Large intestine (tissue), 12 donors: Measurements from ENCODE around the gene ZBTB40. TPM values are rescaled to one million over a fixed set of nuclear protein-coding genes. Genes with fewer than 3 reads are reported as not detected.

ENCODE experiments used
- DNase-seq, 2 donors: peaks; one replicate each; pipeline versions ENCODE4 v3.0.0 to v3.0.0-alpha.2; 2013
- H3K27ac ChIP-seq: one replicate; pipeline ENCODE4 v1.5.1; 2013; ENCODE audit warnings: low read length
- H3K27me3 ChIP-seq: 2 replicates; pipeline ENCODE4 v1.6.1; 2013; ENCODE audit warnings: low read length; ENCODE audit not compliant: control insufficient read depth, insufficient read depth
- H3K36me3 ChIP-seq: 2 replicates; pipeline ENCODE4 v1.6.1; 2013; ENCODE audit warnings: low read length; ENCODE audit not compliant: control insufficient read depth, insufficient read depth
- H3K4me1 ChIP-seq: one replicate; pipeline ENCODE4 v1.6.1; 2013; ENCODE audit warnings: low read length; ENCODE audit not compliant: control insufficient read depth, insufficient read depth
- H3K4me3 ChIP-seq: one replicate; pipeline ENCODE4 v1.5.1; 2013; ENCODE audit warnings: low read length
- H3K9me3 ChIP-seq: one replicate; pipeline ENCODE4 v1.6.1; 2013; ENCODE audit warnings: mild to moderate bottlenecking, low read depth, low read length, moderate library complexity; ENCODE audit not compliant: control insufficient read depth
- WGBS: methylation state at CpG from one replicate; pipeline ENCODE4 v1.1.5; 2013; ENCODE audit warnings: low lambda C conversion rate; ENCODE audit not compliant: insufficient coverage; 5-methylcytosine and 5-hydroxymethylcytosine counted together
- long read RNA-seq, 11 donors: transcript quantifications; one replicate each; lab custom pipeline, GENCODE V29; 2026
- polyA plus RNA-seq: library from polyadenylated mRNA; unstranded; fragments of 120-200 nt; gene quantifications from one replicate; pipeline ENCODE4 v1.2.1, GENCODE V29; 2013

ZBTB40 gene, protein sequence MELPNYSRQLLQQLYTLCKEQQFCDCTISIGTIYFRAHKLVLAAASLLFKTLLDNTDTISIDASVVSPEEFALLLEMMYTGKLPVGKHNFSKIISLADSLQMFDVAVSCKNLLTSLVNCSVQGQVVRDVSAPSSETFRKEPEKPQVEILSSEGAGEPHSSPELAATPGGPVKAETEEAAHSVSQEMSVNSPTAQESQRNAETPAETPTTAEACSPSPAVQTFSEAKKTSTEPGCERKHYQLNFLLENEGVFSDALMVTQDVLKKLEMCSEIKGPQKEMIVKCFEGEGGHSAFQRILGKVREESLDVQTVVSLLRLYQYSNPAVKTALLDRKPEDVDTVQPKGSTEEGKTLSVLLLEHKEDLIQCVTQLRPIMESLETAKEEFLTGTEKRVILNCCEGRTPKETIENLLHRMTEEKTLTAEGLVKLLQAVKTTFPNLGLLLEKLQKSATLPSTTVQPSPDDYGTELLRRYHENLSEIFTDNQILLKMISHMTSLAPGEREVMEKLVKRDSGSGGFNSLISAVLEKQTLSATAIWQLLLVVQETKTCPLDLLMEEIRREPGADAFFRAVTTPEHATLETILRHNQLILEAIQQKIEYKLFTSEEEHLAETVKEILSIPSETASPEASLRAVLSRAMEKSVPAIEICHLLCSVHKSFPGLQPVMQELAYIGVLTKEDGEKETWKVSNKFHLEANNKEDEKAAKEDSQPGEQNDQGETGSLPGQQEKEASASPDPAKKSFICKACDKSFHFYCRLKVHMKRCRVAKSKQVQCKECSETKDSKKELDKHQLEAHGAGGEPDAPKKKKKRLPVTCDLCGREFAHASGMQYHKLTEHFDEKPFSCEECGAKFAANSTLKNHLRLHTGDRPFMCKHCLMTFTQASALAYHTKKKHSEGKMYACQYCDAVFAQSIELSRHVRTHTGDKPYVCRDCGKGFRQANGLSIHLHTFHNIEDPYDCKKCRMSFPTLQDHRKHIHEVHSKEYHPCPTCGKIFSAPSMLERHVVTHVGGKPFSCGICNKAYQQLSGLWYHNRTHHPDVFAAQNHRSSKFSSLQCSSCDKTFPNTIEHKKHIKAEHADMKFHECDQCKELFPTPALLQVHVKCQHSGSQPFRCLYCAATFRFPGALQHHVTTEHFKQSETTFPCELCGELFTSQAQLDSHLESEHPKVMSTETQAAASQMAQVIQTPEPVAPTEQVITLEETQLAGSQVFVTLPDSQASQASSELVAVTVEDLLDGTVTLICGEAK
- polyA plus RNA-seq = 14.8 TPM
- long read RNA-seq, donor 1 = 0 reads
- long read RNA-seq, donor 2 = 0 reads
- long read RNA-seq, donor 3 = 0 reads
- long read RNA-seq, donor 4 = 0 reads
- long read RNA-seq, donor 5 = 0 reads
- long read RNA-seq, donor 6 = 0 reads
- long read RNA-seq, donor 7 = 0 reads
- long read RNA-seq, donor 8 = 0 reads
- long read RNA-seq, donor 9 = 0 reads
- long read RNA-seq, donor 10, full-length matches to known transcripts = 1 of 1 reads
- long read RNA-seq, donor 10, partial matches to known transcripts = 0 of 1 reads
- long read RNA-seq, donor 10, other reads (novel, unspliced or antisense) = 0 of 1 reads
- long read RNA-seq, donor 11 = 0 reads

DNA sequence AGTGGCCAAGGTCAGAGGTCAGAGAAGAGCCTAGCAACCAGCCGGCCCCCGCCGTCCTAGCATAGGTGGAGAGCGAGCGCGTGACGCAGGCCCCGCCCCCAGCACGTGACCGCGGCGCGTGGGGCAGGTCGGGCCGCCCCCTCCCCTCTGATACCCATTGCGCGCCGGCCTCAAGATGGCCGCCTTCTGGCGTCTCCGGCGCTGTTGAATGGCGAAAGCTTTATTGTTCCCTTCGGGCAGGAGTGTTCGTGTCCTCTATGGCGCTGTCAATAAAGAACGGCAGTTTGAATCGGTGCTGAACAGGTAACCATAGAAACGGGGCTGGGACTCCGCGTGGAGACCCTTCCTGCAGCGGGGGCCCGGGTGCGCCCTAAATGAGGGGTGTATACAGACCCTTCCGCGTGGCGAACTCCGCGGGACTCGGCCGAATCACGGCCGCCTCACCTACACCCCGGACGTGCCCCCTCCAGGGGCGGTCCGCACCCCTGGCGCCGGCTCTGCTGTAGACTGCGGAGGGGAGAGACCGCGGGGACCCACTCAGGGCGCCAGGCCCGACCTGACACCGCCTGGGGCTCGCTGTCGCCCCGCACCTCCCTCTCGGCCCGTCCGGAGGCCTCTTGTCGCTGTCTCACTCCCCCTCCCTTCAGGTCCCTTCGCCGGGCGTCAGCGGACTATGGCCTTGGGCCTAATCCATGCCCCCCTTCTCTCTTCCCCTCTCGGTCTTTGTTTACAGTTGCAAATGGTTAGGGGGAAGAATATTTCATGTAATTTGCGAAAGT lies at the start of gene ZBTB40:
Gene ZBTB40 (plus strand): TSS at position 150 of the 779 bp plus-strand sequence. CDS start 38,098 bp downstream, outside the sequence.
- Histone ChIP-seq H3K9me3 (peaks cover 6% of the 10 kb centered on the region), H3K27me3 (no peaks in the 10 kb centered on the region), H3K4me3 (peak within 1 kb of the TSS; percentile 94), H3K27ac (peak within 1 kb of the TSS; percentile 98), H3K4me1 (peaks cover 23% of the 10 kb centered on the region), H3K36me3 (no peaks in the 10 kb centered on the region)
- no CpG with 5 or more reads among the region's 68 CpGs for WGBS
- DNase-seq = peak; percentile 99

DNA sequence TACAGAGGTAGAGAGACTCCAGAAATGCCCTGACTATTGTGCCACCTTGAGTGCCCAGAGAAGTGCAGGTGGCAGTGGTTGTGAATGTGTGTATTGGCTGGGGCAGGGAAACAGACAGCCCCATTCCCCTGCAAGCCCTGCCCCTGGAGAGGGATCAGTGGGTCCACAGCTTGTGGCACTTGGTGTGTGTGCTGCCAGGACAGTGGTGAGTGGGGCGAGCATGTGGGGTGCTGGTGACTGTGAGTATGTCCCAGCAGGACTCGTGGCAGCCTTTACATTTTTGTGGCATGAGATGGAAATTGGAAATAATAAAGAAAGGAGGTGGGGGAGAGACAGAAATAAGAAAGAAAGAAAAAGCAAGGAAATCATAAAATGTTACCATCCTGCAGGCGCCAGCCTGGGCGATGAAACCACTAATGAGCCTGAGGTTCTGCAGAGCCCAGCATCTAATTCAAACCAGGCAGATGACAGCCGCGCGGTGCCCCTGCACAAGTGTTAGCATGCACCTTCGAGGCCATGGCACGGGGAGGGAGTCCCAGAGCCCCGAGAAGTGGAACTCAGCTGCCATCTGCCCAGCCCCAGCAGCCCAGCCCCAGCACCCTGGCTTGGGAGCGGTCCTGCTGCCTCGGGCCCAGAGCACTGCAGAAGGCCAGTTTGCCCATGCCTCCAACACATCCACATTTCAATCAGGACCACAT lies 49.1 kb upstream of the ZBTB40 start:
- Histone ChIP-seq H3K27me3 (peaks cover 6% of the 10 kb centered on the region), H3K4me1 (no peaks in the 10 kb centered on the region), H3K4me3 (no peak overlapping the region), H3K9me3 (no peaks in the 10 kb centered on the region), H3K27ac (no peak overlapping the region), H3K36me3 (no peaks in the 10 kb centered on the region)
- no peak for DNase-seq
- 87% methylated on average over 3 of the region's 12 CpGs for WGBS

DNA sequence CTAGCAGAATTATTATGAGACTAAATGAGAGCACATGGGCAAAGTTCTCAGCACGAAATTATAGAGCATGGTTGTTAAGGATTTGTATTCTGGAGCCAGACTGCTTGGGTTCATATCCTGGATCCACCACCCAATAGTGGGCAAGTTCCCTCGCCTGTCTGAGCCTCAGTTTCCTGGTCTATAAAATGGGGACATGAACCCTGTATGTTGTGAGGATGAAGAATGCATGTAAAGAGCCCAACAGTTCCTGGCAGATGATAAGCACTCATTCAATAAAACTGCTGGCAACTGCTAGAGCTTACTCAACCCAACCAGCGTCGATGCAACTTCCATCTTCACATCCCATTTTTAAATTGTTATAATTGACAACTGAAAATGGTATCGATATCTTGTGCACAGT lies 47.2 kb upstream of the ZBTB40 start:
- H3K27ac ChIP-seq = no peak overlapping the region
- H3K27me3 ChIP-seq = peaks cover 6% of the 10 kb centered on the region
- WGBS = no CpG with 5 or more reads among the region's 5 CpGs

DNA sequence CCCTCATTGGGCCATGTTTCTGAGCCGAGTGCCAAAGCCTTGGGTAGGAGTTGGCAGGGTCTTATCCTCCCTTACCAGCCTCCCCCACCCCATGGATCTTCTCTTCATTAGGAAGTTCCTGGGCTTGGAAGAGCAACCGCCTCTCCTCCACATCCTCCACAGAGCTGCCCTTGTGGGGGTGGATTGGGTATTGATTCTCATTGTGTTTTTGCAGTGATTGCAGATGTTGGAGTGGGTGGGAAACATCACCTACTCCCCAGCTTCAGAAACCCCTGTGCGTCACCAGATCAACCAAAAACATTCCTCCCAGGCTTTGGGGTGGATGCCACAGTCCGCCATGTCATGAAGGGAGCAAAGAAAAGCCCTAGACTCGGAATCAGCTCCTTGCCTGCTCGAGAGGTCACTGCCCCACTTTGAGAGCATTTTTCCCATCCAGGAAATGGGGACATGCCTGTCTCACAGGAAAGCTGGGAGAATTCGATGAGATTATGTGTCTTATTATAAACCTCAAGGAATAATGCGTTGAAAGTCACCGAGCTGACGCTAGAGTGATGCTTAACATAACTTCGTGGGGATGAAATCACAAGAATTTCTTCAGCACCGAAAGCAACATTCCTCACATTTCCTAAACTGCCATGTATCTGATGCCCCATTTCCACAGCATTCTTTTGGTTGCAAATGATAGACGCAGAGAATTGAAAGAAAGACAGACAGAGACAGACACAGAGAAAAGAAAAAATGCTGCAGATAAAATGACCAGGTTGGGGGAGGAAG lies 44.7 kb upstream of the ZBTB40 start:
- 90% methylated on average over 1 of the region's 13 CpGs for WGBS
- peaks cover 4% of the 10 kb centered on the region for H3K27me3 ChIP-seq

More for the DNA sequence above, 47.2 kb upstream of the ZBTB40 start:
- H3K9me3 ChIP-seq = no peaks in the 10 kb centered on the region
- no peak for DNase-seq
- H3K4me3 ChIP-seq = no peak overlapping the region
- no peaks in the 10 kb centered on the region for H3K4me1 ChIP-seq
- no peaks in the 10 kb centered on the region for H3K36me3 ChIP-seq

DNA sequence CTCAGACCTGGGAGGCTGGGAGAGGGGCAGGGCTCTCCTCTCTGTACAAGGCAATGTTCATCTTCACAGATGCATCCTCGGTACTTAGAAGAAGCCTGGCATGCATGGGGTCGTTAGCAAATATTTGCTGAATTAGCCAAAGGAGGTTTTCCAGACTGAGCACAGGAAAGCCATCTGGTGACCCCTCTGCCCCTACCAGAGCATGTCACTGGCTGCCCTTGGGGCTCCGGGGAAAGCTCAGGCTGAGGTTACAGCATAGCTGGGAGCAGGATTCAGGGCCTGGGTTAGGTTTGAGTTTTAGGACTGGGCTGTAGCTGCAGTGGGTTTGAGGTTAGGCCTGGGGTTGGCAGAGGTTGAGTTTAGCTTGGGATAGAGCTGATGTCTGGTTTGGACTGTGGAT lies 43.4 kb upstream of the ZBTB40 start:
- H3K36me3 ChIP-seq = no peaks in the 10 kb centered on the region
- H3K4me1 ChIP-seq = no peaks in the 10 kb centered on the region
- no peak overlapping the region for H3K27ac ChIP-seq
- no peak for DNase-seq
- H3K4me3 ChIP-seq = no peak overlapping the region
- no peaks in the 10 kb centered on the region for H3K9me3 ChIP-seq
- no CpG with 5 or more reads among the region's 3 CpGs for WGBS
- peaks cover 4% of the 10 kb centered on the region for H3K27me3 ChIP-seq

More for the DNA sequence above, 44.7 kb upstream of the ZBTB40 start:
- no peaks in the 10 kb centered on the region for H3K9me3 ChIP-seq
- no peaks in the 10 kb centered on the region for H3K4me1 ChIP-seq
- H3K36me3 ChIP-seq = no peaks in the 10 kb centered on the region
- H3K27ac ChIP-seq = no peak overlapping the region
- H3K4me3 ChIP-seq = no peak overlapping the region
- no peak for DNase-seq

DNA sequence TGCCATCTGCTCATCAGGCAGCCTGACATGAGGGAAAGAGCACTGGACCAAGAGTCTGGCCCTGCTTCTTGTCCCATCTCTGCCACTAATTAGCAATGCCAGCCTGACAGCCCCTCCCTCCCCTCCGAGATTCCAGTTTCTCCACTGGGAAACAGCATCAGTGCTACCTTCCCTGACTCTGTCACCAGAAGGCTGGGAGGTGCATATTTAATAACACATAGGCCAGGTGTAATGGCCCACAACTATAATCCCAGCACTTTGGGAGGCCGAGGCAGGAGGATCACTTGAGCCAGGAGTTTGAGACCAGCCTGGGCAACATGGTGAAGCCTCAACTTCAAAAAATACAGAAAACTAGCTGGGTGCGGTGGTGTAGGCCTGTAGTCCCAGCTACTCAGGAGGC lies 41.2 kb upstream of the ZBTB40 start:
- peaks cover 8% of the 10 kb centered on the region for H3K4me1 ChIP-seq
- no CpG with 5 or more reads among the region's 3 CpGs for whole genome bisulfite sequencing
- no peak overlapping the region for H3K4me3 ChIP-seq
- no peak for DNase-seq
- no peaks in the 10 kb centered on the region for H3K9me3 ChIP-seq
- H3K36me3 ChIP-seq = no peaks in the 10 kb centered on the region
- no peak overlapping the region for H3K27ac ChIP-seq
- peaks cover 2% of the 10 kb centered on the region for H3K27me3 ChIP-seq

DNA sequence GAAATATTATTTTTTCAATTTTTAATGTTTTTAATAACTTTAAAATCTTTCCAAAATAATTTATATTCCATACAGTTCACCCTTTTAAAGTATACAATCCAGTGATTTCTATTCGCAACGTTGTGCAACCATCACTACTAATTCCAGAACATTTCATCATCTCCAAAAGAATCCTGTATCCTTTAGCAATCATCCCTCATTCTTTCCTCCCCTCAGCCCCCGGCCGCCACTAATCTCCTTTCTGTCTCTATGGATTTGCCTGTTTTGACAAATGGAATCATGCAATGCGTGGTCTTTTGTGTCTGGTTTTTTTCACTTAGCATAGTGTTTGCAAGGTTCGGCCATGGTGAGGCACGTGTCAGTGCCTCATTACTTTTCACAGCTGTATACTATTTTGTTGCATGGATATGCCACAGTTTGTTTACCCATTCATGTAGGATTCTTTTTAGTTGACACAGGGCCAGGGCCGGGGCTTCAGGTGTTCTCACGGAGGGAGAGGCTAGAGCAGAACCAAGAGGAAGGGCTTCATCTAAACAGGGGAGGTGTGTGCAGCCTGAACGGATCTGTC lies 40.6 kb upstream of the ZBTB40 start:
- no peak overlapping the region for H3K27ac ChIP-seq
- H3K9me3 ChIP-seq = no peaks in the 10 kb centered on the region
- no peaks in the 10 kb centered on the region for H3K36me3 ChIP-seq
- peaks cover 2% of the 10 kb centered on the region for H3K27me3 ChIP-seq
- DNase-seq = no peak
- no peak overlapping the region for H3K4me3 ChIP-seq
- 95% methylated on average over 2 of the region's 10 CpGs for WGBS
- H3K4me1 ChIP-seq = peaks cover 8% of the 10 kb centered on the region

DNA sequence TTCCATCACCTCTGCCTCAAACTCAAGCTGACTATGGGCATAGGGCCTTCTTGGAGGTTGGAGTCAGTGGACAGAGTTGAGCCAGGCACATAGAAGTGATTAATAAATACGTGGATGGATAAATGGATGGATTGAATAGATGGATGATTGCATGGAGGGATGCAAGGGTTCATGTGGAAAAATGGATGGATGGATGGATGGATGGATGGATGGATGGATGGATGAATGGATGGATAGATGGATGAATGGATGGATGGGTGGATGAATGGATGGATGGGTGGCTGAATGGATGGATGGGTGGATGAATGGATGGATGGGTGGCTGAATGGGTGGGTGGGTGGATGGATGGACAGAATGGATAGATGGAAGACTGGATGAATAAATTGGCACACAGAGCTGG lies 40.1 kb upstream of the ZBTB40 start:
- DNase-seq = no peak
- H3K9me3 ChIP-seq = no peaks in the 10 kb centered on the region
- 100% methylated on average over 1 of the region's 1 CpG for WGBS
- peaks cover 8% of the 10 kb centered on the region for H3K4me1 ChIP-seq
- no peak overlapping the region for H3K4me3 ChIP-seq
- no peaks in the 10 kb centered on the region for H3K36me3 ChIP-seq
- peaks cover 2% of the 10 kb centered on the region for H3K27me3 ChIP-seq
- H3K27ac ChIP-seq = no peak overlapping the region
